Sigmoid colon (tissue), 7 donors: ENCODE data around the gene WDR4. TPM values are rescaled to one million over a fixed set of nuclear protein-coding genes. Genes with fewer than 3 reads are reported as not detected.
A peak's percentile ranks its signal among the peaks of the same experiment; 100 is the strongest.
"Not testable (repeated sequence)": the region's sequence is repeated elsewhere in the genome, so short reads cannot be mapped to it uniquely, and the experiment has no call there.

Experiments
- DNase-seq: peaks from one replicate; pipeline ENCODE4 v3.0.0-alpha.2; 2019
- H3K27ac ChIP-seq, 4 donors: fragments of 200-600 bp; sonication (generic); one replicate each; pipeline ENCODE4 v1.5.1; 2016 to 2019; ENCODE audit warnings: mild to moderate bottlenecking in 1 of 4
- H3K27me3 ChIP-seq, 3 donors: fragments of 200-600 bp; sonication (generic); one replicate each; pipeline ENCODE4 v1.5.1; 2019; ENCODE audit warnings: mild to moderate bottlenecking in 1 of 3
- H3K36me3 ChIP-seq, 4 donors: fragments of 200-600 bp; sonication (generic); one replicate each; pipeline ENCODE4 v1.5.1; 2016 to 2019
- H3K4me1 ChIP-seq, 4 donors: fragments of 200-600 bp; sonication (generic); one replicate each; pipeline ENCODE4 v1.5.1; 2017 to 2019
- H3K4me3 ChIP-seq, 4 donors: fragments of 200-600 bp; sonication (generic); one replicate each; pipeline ENCODE4 v1.5.1; 2017 to 2019; ENCODE audit warnings: mild to moderate bottlenecking in 2 of 4, moderate library complexity in 1 of 4
- H3K9me3 ChIP-seq, 4 donors: fragments of 200-600 bp in 3 of 4; sonication (generic) in 3 of 4; one replicate each; pipeline versions ENCODE4 v1.5.1 to v1.6.1; 2013 to 2019
- EP300 ChIP-seq, 4 donors: sonication (generic); formaldehyde crosslinking; IDR thresholded peaks; one replicate each; pipeline ENCODE4 v1.6.1; 2017; ENCODE audit warnings: antibody characterized with exemption in 4 of 4
- POLR2A ChIP-seq, 2 donors: fragments of 450-650 bp; IDR thresholded peaks; one replicate each; pipeline ENCODE4 v1.6.1; 2016; ENCODE audit warnings: antibody characterized with exemption in 2 of 2, mild to moderate bottlenecking in 2 of 2, moderate library complexity in 2 of 2
- POLR2AphosphoS5 ChIP-seq, 4 donors: sonication (generic); formaldehyde crosslinking; IDR thresholded peaks; one replicate each; pipeline ENCODE4 v1.6.1; 2017; ENCODE audit warnings: antibody characterized with exemption in 4 of 4
- WGBS, 2 donors: extraction: QIAGEN DNeasy Blood & Tissue Kit; methylation state at CpG; one replicate each; pipeline ENCODE4 v1.1.7; 2013; 5-methylcytosine and 5-hydroxymethylcytosine counted together
- intact Hi-C: fragments of 100-400 bp; cut with DNase I; formaldehyde crosslinking; loops from one replicate; pipeline ENCODE4 v1.15.1; 2023
- polyA plus RNA-seq, 3 donors: library from polyadenylated mRNA; stranded (reverse); fragments of 200-250 nt; gene quantifications; one replicate each; pipeline ENCODE4 v1.2.3, GENCODE V29; 2013
- total RNA-seq, 4 donors: library from RNA; depleted of rRNA; stranded (reverse); fragments of >200 nt; gene quantifications; one replicate each; pipeline ENCODE4 v1.1.0, GENCODE V29; 2016
- TF ChIP-seq, protein P1 (sequence below), 4 experiments: fragments of 450-650 bp in 3 of 4; fragments of 200-600 bp in 1 of 4; IDR thresholded peaks; one replicate each; pipeline ENCODE4 v1.5.1; 2016 to 2019; ENCODE audit warnings: antibody characterized with exemption in 4 of 4, mild to moderate bottlenecking in 3 of 4, moderate library complexity in 2 of 4
- donor health status: healthy with polysubstance abuse.
- donor health status: Bipolar disorder and iron deficiency.
- donor health status: healthy.

The WDR4 gene
- total and polyA plus RNA-seq, 7 donors, result 2.8 to 23.5 (median 4.2) TPM

DNA sequence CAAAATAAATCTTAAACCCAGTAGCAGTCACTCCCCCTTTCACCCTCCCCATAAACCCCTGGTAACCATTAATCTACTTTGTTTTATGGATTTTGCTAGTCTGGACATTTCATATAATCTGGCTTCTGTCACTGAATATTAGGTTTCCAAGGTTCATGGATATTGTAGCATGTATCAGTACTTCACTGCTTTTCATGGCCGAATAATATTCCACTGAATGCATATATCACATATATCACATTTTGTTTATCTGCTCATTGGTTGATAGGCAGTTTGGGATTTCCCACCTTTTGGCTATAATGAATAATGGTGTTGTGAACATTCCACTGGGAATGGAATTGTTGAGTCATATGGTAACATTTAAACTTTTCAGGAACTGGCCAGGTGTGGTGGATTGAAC, 4.6 kb upstream of the WDR4 start:
- 98 to 100% methylated on average over 1 of the region's 1 CpG for WGBS, 2 donors
- H3K27me3 ChIP-seq, result no peaks in the 10 kb centered on the region
- peaks cover 0 to 8% (median 4%) of the 10 kb centered on the region in 4 donors for H3K4me1 ChIP-seq
- H3K4me3 ChIP-seq, result no peak overlapping the region
- DNase-seq, result no peak
- TF ChIP-seq EP300 (IDR thresholded peaks at IDR 0.05), result no peak
- TF ChIP-seq POLR2A (IDR thresholded peaks at IDR 0.05), result no peak
- no peak for TF ChIP-seq POLR2AphosphoS5 (IDR thresholded peaks at IDR 0.05)
- TF ChIP-seq, protein P1, sequence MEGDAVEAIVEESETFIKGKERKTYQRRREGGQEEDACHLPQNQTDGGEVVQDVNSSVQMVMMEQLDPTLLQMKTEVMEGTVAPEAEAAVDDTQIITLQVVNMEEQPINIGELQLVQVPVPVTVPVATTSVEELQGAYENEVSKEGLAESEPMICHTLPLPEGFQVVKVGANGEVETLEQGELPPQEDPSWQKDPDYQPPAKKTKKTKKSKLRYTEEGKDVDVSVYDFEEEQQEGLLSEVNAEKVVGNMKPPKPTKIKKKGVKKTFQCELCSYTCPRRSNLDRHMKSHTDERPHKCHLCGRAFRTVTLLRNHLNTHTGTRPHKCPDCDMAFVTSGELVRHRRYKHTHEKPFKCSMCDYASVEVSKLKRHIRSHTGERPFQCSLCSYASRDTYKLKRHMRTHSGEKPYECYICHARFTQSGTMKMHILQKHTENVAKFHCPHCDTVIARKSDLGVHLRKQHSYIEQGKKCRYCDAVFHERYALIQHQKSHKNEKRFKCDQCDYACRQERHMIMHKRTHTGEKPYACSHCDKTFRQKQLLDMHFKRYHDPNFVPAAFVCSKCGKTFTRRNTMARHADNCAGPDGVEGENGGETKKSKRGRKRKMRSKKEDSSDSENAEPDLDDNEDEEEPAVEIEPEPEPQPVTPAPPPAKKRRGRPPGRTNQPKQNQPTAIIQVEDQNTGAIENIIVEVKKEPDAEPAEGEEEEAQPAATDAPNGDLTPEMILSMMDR (IDR thresholded peaks at IDR 0.05), result no peak
- no peaks in the 10 kb centered on the region for H3K9me3 ChIP-seq
- H3K36me3 ChIP-seq, result no peaks in the 10 kb centered on the region
- H3K27ac ChIP-seq, result no peak overlapping the region
- intact Hi-C loops, result no loop called here

DNA sequence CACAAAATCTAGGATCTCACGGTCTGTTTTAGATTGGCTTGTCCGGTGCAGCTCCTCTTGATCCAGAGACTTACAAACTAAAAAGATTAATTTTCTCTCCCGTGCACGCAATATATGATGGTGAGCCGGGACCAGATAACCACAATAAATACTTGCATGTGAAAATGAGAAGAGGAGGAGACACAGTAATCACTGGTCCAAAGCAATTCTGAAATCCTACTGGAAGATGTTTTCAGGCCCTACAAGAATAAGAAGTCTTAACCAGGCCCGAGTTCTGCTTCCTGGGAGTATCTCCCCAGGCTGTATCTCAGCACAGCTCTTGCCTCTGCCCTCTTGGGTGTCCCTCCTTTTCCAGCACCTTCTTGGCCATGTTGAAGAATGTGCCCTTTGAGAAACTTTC, 1.0 kb upstream of the WDR4 start:
- WGBS, 2 donors, result 92 to 95% methylated on average over 6 of the region's 6 CpGs
- H3K27me3 ChIP-seq, result no peaks in the 10 kb centered on the region
- no peak for DNase-seq
- peaks cover 0 to 14% (median 1%) of the 10 kb centered on the region in 4 donors for H3K36me3 ChIP-seq
- intact Hi-C loops, result no loop called here
- peak overlapping the region in 2 of 4 donors; percentile 91 to 96 for H3K4me3 ChIP-seq
- peak overlapping the region in 1 of 4 donors; percentile 95 for H3K27ac ChIP-seq
- TF ChIP-seq, protein P1 (IDR thresholded peaks at IDR 0.05), result no peak
- TF ChIP-seq POLR2A (IDR thresholded peaks at IDR 0.05), result no peak
- no peak for TF ChIP-seq POLR2AphosphoS5 (IDR thresholded peaks at IDR 0.05)
- TF ChIP-seq EP300 (IDR thresholded peaks at IDR 0.05), result no peak
- H3K9me3 ChIP-seq, result no peaks in the 10 kb centered on the region
- peaks cover 0 to 18% (median 13%) of the 10 kb centered on the region in 4 donors for H3K4me1 ChIP-seq

DNA sequence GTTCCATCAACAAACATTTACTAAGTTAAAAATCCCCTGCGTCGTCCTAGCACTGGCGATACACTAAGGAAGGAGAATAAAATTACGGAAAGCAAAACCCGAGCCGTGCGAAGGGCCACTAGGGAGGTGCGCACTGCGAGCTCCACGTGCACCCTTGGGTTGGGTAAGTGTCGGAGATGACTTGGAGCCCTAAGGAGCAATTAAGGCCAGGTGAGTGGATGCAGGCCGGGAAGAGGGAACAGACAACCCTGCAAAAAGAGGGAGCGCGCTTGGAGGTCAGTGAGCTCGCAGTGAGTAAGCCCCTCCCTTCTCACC, 704 bp downstream of the WDR4 start:
- TF ChIP-seq, protein P1 (IDR thresholded peaks at IDR 0.05), result no peak
- TF ChIP-seq POLR2A (IDR thresholded peaks at IDR 0.05) (no peak), EP300 (IDR thresholded peaks at IDR 0.05) (no peak), POLR2AphosphoS5 (IDR thresholded peaks at IDR 0.05) (no peak)

DNA sequence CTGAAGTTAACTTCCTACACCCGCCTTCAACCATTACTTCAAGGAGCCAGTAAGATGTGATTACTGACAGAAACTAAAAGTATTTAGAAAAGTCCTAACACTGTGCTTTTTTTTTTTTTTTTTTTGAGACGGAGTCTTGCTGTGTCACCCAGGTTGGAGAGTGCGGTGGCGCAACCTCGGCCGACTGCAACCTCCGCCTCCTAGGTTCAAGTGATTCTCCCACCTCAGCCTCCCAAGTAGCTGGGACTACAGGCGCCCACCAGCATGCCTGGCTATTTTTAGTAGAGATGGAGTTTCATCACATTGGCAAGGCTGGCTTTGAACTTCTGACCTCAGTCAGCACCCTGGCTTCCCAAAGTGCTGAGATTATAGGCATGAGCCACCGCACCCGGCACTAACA, 3.5 kb downstream of the WDR4 start:
- H3K27me3 ChIP-seq, intact Hi-C loops, H3K9me3 ChIP-seq, H3K4me3 ChIP-seq, DNase-seq, H3K27ac ChIP-seq: not testable (repeated sequence)
- Histone ChIP-seq H3K4me1 (peaks cover 0 to 18% (median 13%) of the 10 kb centered on the region in 4 donors), H3K36me3 (peaks cover 20 to 57% (median 29%) of the 10 kb centered on the region in 4 donors)
- WGBS, 2 donors, result 96% methylated on average over 10 of the region's 10 CpGs

More for the DNA sequence above, 704 bp downstream of the WDR4 start:
- peaks cover 0 to 18% (median 13%) of the 10 kb centered on the region in 4 donors for H3K4me1 ChIP-seq
- H3K4me3 ChIP-seq, result peak overlapping the region; percentile 73 to 96 (median 91)
- intact Hi-C loops, result no loop called here
- no peaks in the 10 kb centered on the region for H3K27me3 ChIP-seq
- H3K36me3 ChIP-seq, result peaks cover 0 to 29% (median 4%) of the 10 kb centered on the region in 4 donors
- no peak for DNase-seq
- H3K9me3 ChIP-seq, result no peaks in the 10 kb centered on the region
- WGBS, 2 donors, result 0 to 1% methylated on average over 15 of the region's 15 CpGs
- peak overlapping the region; percentile 80 to 95 (median 86) for H3K27ac ChIP-seq

DNA sequence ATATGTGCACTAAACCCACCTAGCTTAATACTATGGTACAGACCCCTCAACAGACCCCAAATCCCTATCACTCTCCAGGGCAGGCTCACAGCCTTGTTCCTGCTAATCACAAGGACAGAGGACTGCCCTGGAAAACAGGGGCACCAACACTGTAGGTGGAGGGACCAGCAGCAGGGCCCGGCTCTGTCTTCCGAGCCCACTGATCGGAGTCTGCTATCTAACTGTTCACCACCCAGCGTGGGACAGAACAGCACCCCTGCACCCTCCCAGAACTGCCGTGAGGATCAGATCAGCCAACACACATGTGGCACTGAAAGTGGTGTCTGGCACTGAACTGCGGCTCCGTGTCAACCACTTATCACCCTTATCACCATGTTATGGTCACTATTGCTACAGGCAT, 6.2 kb downstream of the WDR4 start:
- H3K27me3 ChIP-seq, result no peaks in the 10 kb centered on the region
- no peak for DNase-seq
- no peak overlapping the region for H3K27ac ChIP-seq
- H3K4me3 ChIP-seq, result no peak overlapping the region
- intact Hi-C loops, result no loop called here
- no peaks in the 10 kb centered on the region for H3K9me3 ChIP-seq
- H3K36me3 ChIP-seq, result peaks cover 20 to 78% (median 39%) of the 10 kb centered on the region in 4 donors
- no peak for TF ChIP-seq EP300 (IDR thresholded peaks at IDR 0.05)
- TF ChIP-seq, protein P1 (IDR thresholded peaks at IDR 0.05), result no peak
- TF ChIP-seq POLR2AphosphoS5 (IDR thresholded peaks at IDR 0.05), result no peak
- no peak for TF ChIP-seq POLR2A (IDR thresholded peaks at IDR 0.05)
- H3K4me1 ChIP-seq, result peaks cover 0 to 5% (median 3%) of the 10 kb centered on the region in 4 donors
- WGBS, 2 donors, result 88 to 96% methylated on average over 7 of the region's 7 CpGs
